GM13977 (cell line): ENCODE data around the gene POLDIP3.
"Not testable (repeated sequence)": the region's sequence is repeated elsewhere in the genome, so short reads cannot be mapped to it uniquely, and the experiment has no call there.

ENCODE experiments used
- DNase-seq: peaks from one replicate; pipeline ENCODE4 v3.0.0; 2012; ENCODE audit warnings: low spot score
- CTCF ChIP-seq: IDR thresholded peaks from 2 replicates; pipeline ENCODE4 v1.5.1; 2012; ENCODE audit warnings: mild to moderate bottlenecking, control low read depth; ENCODE audit not compliant: insufficient read depth; ENCODE audit errors: extremely low read depth, missing control alignments
- in situ Hi-C: fragments of 300-500 bp; cut with MboI; formaldehyde crosslinking; loops from one replicate; pipeline ENCODE4 v1.12.0; 2022; ENCODE audit warnings: low sequenced_read_pairs, low pct_unique_long_range_greater_than_20kb, mixed read lengths, inconsistent platforms; ENCODE audit not compliant: unreplicated experiment

The POLDIP3 gene

GRCh38 chr22:42544686-42545085 lies 70.0 kb downstream of the POLDIP3 start:
- in situ Hi-C loops, result no loop called here
- no peak for DNase-seq
- no peak for TF ChIP-seq CTCF

DNA sequence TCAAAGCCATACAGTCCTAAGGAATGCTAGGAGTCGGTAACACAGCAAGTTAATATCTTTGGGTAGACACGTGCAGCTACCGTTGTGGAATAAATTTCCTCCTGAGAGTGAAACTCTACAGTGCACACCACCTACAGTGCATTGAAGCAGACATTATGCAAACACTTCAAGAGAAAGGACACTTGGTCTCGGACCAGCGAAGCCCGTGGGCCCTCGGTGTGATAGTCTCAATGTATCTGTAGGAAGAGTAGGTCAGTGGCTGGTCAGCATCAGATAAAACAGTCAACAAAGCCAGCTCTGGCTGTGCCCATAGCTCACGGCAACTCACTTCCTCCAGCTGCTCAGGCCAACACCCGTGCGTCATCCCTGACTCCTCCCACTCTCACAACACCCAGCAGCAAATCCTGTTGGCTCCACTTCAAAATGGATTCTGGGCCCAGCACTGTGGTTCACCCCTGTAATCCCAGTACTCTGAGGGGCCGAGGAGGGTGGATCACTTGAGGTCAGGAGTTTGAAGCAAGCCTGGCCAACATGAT lies 75.4 kb downstream of the POLDIP3 start:
- DNase-seq, in situ Hi-C loops: not testable (repeated sequence)

DNA sequence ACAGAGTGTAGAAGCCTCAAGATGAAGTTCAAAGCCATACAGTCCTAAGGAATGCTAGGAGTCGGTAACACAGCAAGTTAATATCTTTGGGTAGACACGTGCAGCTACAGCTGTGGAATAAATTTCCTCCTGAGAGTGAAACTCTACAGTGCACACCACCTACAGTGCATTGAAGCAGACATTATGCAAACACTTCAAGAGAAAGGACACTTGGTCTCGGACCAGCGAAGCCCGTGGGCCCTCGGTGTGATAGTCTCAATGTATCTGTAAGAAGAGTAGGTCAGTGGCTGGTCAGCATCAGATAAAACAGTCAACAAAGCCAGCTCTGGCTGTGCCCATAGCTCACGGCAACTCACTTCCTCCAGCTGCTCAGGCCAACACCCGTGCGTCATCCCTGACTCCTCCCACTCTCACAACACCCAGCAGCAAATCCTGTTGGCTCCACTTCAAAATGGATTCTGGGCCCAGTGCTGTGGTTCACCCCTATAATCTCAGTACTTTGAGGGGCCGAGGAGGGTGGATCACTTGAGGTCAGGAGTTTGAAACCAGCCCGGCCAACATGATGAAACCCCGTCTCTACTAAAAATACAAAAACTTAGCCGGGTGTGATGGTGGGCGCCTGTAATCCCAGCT lies 77.4 kb downstream of the POLDIP3 start:
- in situ Hi-C loops, DNase-seq: not testable (repeated sequence)

DNA sequence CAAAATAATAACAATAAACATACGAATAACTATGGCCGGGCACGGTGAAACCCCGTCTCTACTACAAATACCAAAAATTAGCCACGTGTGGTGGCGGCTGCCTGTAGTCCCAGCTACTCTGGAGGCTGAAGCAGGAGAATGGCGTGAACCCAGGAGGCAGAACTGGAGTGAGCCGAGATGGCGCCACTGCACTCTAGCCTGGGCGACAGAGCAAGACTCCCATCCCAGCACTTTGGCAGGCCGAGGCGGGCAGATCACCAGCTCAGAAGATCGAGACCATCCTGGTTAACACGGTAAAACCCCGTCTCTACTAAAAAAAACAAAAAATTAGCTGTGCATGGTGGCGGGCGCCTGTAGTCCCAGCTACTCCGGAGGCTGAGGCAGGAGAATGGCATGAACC lies 78.0 kb downstream of the POLDIP3 start:
- in situ Hi-C loops, DNase-seq: not testable (repeated sequence)

GRCh38 chr22:42536166-42536565 lies 78.5 kb downstream of the POLDIP3 start:
- TF ChIP-seq CTCF, result no peak
- in situ Hi-C loops, result no loop called here
- DNase-seq, result no peak

DNA sequence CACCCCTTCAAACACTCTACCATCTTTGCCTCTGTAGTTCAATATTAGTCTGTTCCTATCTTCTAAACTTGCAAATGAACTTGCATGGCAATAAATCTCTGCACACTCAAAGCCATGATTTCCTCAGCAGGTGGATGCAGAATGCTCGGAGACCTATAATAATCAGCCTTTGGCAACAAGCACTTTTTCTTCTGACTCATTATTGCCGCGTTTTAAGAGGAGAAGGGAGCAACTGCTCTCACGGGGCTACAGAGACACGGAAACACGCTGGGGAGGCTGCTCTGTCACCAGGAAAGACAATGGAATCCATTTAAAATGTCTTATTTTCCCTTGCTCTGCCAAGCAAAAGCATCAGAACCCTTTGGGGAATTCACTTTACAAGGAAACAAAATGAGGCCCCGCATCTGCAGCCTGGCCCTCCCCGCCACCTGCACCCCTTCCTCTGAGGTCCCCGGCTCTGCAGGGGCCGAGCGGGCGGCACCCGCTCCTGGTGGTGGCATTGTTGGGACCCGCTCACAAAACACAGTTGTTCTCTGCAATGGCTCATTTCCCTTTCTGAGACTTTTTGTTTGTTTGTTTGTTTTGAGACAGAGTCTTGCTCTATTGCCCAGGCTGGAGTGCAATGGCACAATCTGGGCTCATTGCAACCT lies 79.5 kb downstream of the POLDIP3 start:
- in situ Hi-C loops, DNase-seq: not testable (repeated sequence)
